ENCODE measurements around the gene CLCNKA.

CLCNKA gene

DNA sequence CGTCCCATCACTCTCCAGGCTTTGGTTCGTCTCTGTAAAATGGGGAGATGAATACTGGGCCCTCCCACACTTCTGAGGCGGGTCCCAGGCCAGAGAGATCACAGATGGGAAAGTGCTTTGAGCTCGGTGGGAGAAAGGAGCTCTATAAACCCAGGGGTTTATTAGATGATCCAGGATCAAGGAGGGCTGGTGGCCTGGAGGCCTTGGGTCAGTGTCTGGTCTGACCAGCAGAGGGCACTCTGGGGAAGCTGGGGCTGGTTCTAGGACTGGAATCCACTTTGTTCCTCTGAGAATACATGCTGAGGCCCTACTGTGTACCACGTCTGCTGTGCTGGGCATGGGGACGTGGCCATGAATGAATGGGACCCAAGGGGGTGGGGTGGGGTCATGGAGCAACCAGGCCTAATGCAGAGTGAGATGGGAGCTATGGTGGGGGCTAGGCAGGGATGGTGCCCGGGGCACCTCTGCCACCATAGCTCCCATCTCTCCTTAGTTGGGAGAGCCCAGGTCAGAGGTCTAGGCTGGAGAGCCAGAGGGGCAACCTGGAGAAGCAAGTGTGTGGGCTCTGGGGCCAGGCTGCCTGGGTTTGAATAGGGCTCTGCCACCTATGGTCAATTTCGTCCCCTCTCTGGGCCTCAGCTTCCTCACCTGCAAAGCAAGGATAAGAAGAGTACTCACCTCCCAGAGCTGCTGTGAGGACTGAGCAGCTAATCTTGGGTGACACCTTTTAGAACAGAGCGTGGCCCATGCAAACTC lies 60.6 kb downstream of the CLCNKA start:
- no peak for FAIRE-seq

DNA sequence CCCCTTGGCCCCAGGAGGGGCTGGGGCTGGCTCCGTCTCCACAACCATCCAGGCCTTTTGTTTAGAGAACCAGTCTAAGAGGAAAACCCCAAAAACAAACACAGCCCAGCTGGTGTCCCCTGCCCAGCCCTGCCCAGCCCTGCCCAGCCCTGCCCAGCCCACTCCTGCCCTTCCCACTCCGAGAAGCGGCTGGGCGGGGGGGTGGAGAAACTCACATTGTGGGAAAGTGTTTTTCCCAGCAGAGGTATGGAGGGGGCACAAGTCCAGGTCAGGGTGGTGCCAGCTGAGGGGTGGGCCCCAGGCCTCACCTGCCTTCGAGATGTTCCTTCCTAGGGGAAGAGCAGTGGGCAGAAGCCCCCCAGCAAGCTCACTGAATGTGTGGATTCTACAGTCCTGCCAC lies 61.6 kb downstream of the CLCNKA start:
- FAIRE-seq: no peak

All from TTC549 (cell line).